ENCODE measurements around the gene ZNF888. TPM values are rescaled to one million over a fixed set of nuclear protein-coding genes. Genes with fewer than 3 reads are reported as not detected.

ZNF888 gene
- total RNA-seq, 3 donors from 2014 or later: 9.8 to 20.5 (median 16.7) TPM

- Histone ChIP-seq H3K36me3 (ENCODE audit: low read depth) (peaks cover 13% of the 10 kb centered on the region), H3K4me1 (ENCODE audit: low read depth) (peaks cover 5% of the 10 kb centered on the region), H3K9me3 (peaks cover 60% of the 10 kb centered on the region), H3K4me3 (no peak overlapping the region)
- ATAC-seq: no peak
- intact Hi-C loops (cut with DNase I, micrococcal nuclease): no loop called here
- TF ChIP-seq, protein P1, sequence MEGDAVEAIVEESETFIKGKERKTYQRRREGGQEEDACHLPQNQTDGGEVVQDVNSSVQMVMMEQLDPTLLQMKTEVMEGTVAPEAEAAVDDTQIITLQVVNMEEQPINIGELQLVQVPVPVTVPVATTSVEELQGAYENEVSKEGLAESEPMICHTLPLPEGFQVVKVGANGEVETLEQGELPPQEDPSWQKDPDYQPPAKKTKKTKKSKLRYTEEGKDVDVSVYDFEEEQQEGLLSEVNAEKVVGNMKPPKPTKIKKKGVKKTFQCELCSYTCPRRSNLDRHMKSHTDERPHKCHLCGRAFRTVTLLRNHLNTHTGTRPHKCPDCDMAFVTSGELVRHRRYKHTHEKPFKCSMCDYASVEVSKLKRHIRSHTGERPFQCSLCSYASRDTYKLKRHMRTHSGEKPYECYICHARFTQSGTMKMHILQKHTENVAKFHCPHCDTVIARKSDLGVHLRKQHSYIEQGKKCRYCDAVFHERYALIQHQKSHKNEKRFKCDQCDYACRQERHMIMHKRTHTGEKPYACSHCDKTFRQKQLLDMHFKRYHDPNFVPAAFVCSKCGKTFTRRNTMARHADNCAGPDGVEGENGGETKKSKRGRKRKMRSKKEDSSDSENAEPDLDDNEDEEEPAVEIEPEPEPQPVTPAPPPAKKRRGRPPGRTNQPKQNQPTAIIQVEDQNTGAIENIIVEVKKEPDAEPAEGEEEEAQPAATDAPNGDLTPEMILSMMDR (IDR thresholded peaks at IDR 0.05): no peak
- no peak for DNase-seq
Measured at GRCh38 chr19:52959613-52960295, 36.5 kb upstream of the ZNF888 start.

- H3K9me3 ChIP-seq: peaks cover 78% of the 10 kb centered on the region
- DNase-seq (no peak), ATAC-seq (no peak)
- peaks cover 19% of the 10 kb centered on the region for H3K36me3 ChIP-seq (ENCODE audit: low read depth)
- TF ChIP-seq, protein P1 (IDR thresholded peaks at IDR 0.05): no peak
- no peak overlapping the region for H3K4me3 ChIP-seq
- intact Hi-C loops (cut with DNase I, micrococcal nuclease): no loop called here
- H3K4me1 ChIP-seq (ENCODE audit: low read depth): peaks cover 5% of the 10 kb centered on the region
Measured at GRCh38 chr19:52957591-52957990, 34.4 kb upstream of the ZNF888 start.

DNA sequence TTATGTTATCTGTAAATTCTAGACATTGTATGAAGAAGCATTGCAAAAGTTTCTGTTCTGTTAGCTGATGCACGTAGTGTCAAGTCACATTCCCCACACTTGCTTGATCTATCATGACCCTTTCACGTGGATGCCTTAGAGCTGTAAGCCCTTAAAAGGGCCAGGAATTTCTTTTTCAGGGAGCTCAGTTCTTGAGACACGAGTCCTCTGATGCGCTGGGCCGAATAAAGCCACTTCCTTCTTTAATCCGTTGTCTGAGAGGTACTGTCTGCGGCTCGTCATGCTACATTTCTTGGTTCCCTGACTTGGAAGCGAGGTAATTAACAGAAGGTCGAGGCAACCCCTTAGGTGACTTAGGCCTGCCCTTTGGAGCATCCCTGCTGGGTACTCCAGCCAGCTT lies 33.7 kb upstream of the ZNF888 start:
- intact Hi-C loops (cut with DNase I, micrococcal nuclease): no loop called here
- H3K36me3 ChIP-seq (ENCODE audit: low read depth): peaks cover 26% of the 10 kb centered on the region
- DNase-seq: no peak
- peaks cover 5% of the 10 kb centered on the region for H3K4me1 ChIP-seq (ENCODE audit: low read depth)
- no peak for ATAC-seq
- TF ChIP-seq, protein P1 (IDR thresholded peaks at IDR 0.05): no peak
- peaks cover 85% of the 10 kb centered on the region for H3K9me3 ChIP-seq
- H3K4me3 ChIP-seq: no peak overlapping the region

GRCh38 chr19:52949422-52949821 lies 26.2 kb upstream of the ZNF888 start:
- Histone ChIP-seq H3K4me3 (no peak overlapping the region), H3K9me3 (peaks cover 92% of the 10 kb centered on the region), H3K4me1 (ENCODE audit: low read depth) (no peaks in the 10 kb centered on the region), H3K36me3 (ENCODE audit: low read depth) (peaks cover 22% of the 10 kb centered on the region)
- intact Hi-C loops (cut with DNase I, micrococcal nuclease): no loop called here
- ATAC-seq (no peak), DNase-seq (no peak)
- TF ChIP-seq, protein P1 (IDR thresholded peaks at IDR 0.05): no peak

GRCh38 chr19:52948025-52948770 lies 25.0 kb upstream of the ZNF888 start:
- ATAC-seq (no peak), DNase-seq (no peak)
- peaks cover 83% of the 10 kb centered on the region for H3K9me3 ChIP-seq
- intact Hi-C loops (cut with DNase I, micrococcal nuclease): no loop called here
- H3K36me3 ChIP-seq (ENCODE audit: low read depth): peaks cover 21% of the 10 kb centered on the region
- H3K4me1 ChIP-seq (ENCODE audit: low read depth): no peaks in the 10 kb centered on the region
- no peak overlapping the region for H3K4me3 ChIP-seq
- TF ChIP-seq, protein P1 (IDR thresholded peaks at IDR 0.05): no peak

All from mucosa of descending colon (tissue), 3 donors.